ENCODE measurements around the gene PRKG1.

Gene PRKG1

GRCh38 chr10:51937308-51938140 is 863.2 kb downstream of the PRKG1 start:
- peak; percentile 31 for DNase-seq (ENCODE audit: low read depth)

DNA sequence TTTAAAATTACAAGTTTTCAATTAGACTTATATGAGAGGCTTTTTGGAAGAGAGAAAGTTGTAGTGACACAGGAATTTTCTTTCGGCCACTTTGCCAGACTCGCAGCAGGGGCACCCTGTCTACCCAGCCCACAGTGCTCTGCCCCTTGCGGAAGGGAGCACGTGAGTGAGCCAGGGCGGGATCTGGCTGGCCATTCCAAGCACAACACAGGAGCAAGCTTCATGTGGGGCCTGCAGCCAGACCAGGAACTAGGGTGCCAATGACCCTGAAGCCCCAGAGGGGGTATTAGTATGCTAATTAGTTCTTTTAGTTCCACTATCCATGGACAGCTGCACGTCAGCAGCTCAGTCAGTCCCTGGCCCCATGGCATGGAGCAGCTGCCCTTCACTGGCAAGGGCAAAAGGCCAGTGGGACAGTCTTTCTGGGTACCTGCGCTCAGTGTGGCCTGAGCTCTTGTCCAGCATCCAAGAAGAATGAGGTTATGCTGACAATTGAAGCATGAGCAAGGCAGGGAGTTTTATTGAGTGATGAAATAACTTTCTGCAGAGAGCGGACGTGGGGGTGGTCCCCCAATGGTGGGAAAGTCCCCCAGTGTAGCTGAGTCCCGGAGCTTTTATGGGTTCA is 876.2 kb downstream of the PRKG1 start:
- DNase-seq (ENCODE audit: low read depth): no peak

- no peak for DNase-seq (ENCODE audit: low read depth)
Observed at GRCh38 chr10:51950996-51951555, 876.8 kb downstream of the PRKG1 start.

DNA sequence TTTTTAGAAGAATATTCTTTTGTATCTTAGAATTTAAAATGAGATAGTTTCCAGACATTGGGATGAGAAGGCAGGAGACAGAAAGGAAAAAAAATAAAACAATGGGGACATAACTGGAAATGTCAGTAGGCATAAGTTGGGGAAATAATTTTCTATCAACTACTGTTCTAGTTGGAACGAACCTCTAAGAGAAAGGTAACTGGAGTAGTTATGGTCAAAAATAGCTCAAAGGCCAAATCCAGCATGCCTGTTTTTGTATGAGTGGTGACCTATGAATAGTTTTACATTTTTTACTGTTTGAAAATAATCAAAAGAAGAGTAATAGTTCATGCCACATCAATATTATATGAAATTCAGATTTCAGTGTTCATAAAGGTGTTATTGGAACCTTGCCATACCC is 877.3 kb downstream of the PRKG1 start:
- DNase-seq (ENCODE audit: low read depth): no peak

GRCh38 chr10:51952056-51952455 is 877.8 kb downstream of the PRKG1 start:
- DNase-seq (ENCODE audit: low read depth): no peak

GRCh38 chr10:51955696-51956095 is 881.4 kb downstream of the PRKG1 start:
- DNase-seq (ENCODE audit: low read depth): no peak

DNA sequence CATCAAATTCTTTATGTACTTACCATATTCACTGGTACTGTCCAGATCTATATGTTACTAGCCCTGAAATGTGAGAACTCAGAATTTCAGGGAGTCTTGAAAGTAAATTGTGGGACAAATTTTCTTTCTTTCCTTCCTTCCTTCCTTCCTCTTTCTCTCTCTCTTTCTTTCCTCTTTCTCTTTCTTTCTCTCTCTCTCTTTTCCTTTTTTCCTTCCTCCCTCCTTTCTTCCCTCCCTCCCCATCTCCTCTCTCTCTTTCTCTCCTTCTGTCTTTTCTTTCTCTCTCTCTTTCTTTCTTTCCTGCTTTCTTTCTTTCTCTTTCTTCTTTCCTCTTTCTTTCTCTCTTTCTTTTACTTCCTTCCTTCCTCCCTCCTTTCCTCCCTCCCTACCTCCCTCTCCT is 882.5 kb downstream of the PRKG1 start:
- no peak for DNase-seq (ENCODE audit: low read depth)

DNA sequence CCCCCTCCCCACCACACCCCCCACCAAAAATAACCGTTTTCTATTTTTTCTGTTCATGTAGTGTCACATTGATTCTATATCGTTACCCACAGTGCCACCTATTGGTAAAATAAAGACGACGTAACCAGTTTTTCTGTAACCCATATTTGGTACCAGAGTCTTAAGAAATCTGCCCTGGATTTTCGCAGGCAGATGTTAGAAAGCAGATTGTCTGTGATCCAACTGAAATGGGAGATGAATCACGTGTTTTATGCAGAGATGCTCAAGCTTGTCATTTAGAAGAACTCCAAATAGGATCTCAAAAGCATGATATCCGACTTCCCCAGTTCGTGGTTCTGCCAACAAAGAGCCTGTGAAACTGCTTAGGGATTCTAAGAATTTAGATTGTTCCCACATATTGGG is 886.2 kb downstream of the PRKG1 start:
- DNase-seq (ENCODE audit: low read depth): peak; percentile 52

DNA sequence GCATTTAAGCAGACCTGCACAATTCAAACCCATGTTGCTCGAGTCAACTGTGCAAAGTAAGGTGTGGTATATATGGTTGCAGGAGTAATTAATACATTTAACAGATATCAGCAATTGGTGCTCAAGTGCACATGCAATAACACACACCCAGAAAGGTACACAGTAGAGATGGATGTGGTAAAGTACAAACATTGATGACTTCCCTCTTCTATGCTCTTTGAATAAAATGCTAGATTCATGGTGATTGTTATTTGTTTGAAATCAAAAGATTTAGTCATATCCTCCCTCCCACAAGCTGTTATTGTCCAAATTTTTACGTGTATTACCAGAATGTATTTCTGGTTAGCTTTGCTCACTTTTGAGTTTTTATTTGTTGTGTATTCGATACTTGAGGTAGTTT is 887.1 kb downstream of the PRKG1 start:
- DNase-seq (ENCODE audit: low read depth): no peak

- DNase-seq (ENCODE audit: low read depth): no peak
Observed at GRCh38 chr10:51964630-51965029, 890.3 kb downstream of the PRKG1 start.

GRCh38 chr10:51965451-51965850 is 891.2 kb downstream of the PRKG1 start:
- DNase-seq (ENCODE audit: low read depth): no peak

GRCh38 chr10:51972733-51973346 is 898.6 kb downstream of the PRKG1 start:
- DNase-seq (ENCODE audit: low read depth): no peak

DNA sequence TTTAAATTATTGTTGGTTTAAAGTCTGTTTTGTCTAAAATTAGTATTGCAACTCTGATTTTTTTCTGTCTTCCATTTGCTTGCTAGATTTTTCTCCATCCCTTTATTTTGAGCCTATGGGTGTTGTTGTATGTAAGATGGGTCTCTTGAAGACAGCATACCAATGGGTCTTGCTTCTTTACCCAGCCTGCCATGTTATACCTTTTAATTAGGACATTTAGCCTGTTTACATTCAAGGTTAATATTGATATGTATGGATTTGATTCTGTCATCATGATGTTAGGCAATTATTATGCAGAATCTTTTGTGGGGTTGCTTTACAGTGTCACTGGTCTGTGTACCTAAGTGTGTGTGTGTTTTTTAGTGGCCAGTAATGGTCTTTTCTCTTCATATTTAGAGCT is 906.5 kb downstream of the PRKG1 start:
- no peak for DNase-seq (ENCODE audit: low read depth)

DNA sequence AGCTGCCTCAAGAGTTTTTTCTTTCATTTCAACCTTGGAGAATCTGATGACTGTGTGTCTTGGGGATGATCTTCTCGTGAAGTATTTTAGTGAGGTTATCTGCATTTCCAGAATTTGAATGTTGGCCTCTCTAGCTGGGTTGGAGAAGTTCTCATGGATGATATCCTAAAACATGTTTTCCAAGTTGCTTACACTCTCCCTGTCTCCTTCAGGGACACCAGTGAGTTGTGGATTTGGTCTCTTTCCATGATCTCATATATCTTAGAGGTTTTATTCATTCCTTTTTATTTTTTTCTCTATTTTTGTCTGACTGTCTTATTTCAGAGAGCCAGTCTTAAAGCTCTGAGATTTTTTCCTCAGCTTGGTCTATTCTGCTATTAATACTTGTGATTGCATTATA is 907.4 kb downstream of the PRKG1 start:
- DNase-seq (ENCODE audit: low read depth): no peak

DNA sequence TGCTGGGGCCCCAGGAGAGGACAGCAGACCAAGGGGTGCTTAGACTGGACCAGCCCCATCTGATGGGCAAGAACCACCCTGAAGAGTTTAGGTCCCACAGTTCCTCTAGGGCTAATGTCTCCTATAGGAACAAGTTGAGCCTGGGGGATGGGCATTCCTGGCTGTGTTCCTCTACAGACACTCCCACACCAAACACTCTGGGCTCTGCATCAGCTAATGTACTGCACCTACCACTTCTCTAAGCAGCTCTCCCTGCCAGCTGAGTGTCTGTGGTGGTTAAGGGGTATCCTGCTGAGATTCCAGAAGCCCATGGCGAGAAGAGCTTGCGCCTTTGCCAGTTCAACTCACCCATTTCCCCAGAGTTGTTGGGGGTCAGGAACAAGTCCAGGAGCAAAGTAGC is 909.2 kb downstream of the PRKG1 start:
- DNase-seq (ENCODE audit: low read depth): no peak

- DNase-seq (ENCODE audit: low read depth): no peak
Observed at GRCh38 chr10:51985336-51985735, 911.0 kb downstream of the PRKG1 start.

DNA sequence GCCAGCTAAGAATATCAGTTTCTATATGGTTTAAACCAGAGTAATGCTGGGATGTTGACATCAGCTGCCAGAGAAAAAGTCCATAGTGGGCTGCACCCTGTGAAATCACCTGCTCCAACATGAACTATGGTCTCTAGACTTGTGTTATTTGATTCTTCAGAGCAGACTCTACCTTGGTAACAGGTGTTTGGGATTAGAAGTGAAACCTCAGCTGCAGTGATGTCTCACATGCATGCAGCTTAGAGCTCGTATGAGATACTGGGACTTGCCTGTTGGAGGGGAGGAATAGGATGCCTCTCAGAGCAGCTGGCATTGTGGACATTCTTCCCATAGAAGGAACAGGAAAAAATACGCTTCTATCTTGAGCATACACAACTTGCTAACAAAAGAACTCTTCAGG is 912.2 kb downstream of the PRKG1 start:
- DNase-seq (ENCODE audit: low read depth): no peak

DNA sequence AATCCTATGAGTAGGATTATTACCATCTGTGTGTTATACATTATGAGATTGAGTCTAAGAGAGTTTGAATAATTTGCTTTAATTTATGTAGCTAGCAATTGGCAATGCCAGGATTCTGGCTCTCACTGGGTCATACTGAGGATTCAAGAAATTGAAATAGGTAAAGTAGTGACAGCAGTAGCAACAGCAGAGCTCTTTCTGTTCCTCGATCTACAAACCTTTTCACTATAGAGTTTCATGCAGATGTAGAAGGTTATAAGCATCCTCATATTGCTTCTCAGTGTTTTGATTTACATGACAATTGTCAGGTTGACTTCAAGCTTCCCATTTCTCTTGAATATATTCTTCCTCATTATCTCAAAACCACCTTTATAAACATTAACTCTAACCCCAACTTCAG is 919.2 kb downstream of the PRKG1 start:
- no peak for DNase-seq (ENCODE audit: low read depth)

DNA sequence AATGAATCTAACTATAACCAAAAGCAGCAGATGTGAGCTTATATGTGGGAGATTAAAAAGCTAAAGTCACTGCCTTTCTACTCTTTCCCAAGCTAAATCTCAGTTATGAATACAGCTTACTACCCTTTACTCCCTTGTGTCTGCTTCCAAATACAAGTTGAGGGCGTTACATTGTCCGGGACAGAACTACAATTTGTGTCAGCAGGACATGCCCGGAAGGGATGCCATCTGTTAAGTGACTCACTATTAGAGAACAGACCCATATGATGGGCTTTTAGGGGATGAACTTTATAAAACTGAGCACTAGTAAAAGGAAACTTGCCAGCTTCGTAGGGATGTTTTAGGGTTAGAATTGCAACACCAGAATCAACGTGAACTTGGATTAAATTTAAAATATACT is 924.8 kb downstream of the PRKG1 start:
- DNase-seq (ENCODE audit: low read depth): no peak

GRCh38 chr10:52004342-52004949 is 930.2 kb downstream of the PRKG1 start:
- DNase-seq (ENCODE audit: low read depth): peak; percentile 9

DNA sequence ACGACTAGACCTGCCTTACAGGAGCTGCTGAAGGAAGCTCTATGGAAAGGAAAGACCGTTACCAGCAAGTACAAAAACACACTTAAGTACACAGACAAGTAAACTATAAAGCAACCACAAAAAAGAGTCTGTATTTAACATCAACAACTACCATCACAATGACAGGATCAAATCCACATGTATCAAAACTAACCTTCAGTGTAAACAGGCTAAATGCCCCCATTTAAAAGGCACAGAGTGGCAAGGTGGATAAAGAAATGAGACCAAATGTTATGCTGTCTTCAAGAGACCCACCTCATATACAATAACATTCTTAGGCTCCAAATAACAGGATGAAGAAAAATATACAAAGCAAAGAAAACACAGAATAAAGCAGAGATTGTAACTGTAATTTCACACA is 932.8 kb downstream of the PRKG1 start:
- DNase-seq (ENCODE audit: low read depth): no peak

DNA sequence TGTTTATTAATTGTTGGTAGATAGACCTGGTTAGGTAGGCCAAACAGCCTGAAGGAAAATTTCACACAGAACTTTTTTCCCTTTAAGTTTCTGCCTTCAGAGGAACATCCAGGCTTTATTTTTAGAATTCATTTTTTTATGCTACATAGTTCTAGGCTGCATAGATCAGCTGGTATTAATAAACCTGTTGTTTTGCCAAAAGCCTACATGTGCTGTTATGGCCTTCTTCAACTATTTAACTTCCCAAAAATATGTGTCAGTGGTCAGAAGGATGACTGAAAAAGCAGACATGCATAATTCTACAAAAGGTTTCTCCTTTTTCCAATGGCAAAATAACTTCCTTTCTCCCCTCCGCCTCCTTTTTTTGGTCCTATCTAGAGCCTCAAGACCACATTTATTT is 936.8 kb downstream of the PRKG1 start:
- DNase-seq (ENCODE audit: low read depth): peak; percentile 16
